Mucosa of gallbladder (tissue), 1 donor: ENCODE data around the gene RPL32. TPM values are rescaled to one million over a fixed set of nuclear protein-coding genes. Genes with fewer than 3 reads are reported as not detected.
"Not testable (repeated sequence)": the region's sequence is repeated elsewhere in the genome, so short reads cannot be mapped to it uniquely, and the experiment has no call there.

Source experiments
- DNase-seq: peaks from one replicate; pipeline ENCODE4 v3.0.0-alpha.2; 2020; ENCODE audit warnings: low spot score
- total RNA-seq: library from RNA; stranded (reverse); gene quantifications from one replicate; pipeline ENCODE4 v1.2.1, GENCODE V29; 2021
- donor health status: DM: no; HTN: no; CAD: no.

Gene RPL32
- total RNA-seq, 1 donor from 2014 or later: 975 TPM

DNA sequence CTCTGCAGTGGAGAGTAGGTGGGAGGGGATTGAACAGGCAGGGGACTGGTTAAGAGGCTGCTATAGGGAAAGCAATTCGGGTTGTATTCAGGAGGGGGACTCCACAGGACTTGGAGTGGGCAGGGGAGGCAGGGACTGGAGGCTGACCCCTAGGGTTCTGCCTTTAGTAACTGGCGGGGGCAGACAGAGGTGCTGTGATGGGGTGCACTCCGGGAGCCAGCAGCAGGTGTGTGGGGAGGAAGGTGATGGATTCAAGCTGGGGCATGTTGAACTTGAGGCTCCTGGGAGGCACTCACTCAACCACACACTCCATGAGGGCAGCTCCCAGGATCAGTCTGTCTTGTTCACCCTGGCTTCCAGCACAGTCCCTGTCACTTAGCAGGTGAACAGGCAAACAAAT lies 32.4 kb downstream of the RPL32 start:
- no peak for DNase-seq

DNA sequence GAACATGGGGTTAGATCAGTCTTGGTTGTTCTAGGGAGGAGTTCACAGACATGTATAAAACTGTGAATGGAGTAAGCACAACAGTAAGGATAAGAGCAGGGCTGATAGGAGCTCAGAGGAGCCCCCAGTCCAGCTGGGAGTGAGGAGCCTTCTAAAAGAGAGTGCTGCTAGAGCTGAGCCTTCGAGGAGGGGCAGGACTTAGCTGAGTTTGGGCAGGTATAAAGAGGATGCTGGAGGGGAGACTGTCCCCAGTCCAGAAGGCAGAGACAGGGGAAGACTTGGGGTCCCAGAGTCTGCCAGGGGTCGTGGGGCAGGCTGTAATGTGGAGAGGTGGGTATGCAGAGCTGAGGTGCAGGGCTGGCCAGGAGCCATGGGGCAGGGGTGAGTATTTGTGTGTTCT lies 32.8 kb downstream of the RPL32 start:
- no peak for DNase-seq

DNA sequence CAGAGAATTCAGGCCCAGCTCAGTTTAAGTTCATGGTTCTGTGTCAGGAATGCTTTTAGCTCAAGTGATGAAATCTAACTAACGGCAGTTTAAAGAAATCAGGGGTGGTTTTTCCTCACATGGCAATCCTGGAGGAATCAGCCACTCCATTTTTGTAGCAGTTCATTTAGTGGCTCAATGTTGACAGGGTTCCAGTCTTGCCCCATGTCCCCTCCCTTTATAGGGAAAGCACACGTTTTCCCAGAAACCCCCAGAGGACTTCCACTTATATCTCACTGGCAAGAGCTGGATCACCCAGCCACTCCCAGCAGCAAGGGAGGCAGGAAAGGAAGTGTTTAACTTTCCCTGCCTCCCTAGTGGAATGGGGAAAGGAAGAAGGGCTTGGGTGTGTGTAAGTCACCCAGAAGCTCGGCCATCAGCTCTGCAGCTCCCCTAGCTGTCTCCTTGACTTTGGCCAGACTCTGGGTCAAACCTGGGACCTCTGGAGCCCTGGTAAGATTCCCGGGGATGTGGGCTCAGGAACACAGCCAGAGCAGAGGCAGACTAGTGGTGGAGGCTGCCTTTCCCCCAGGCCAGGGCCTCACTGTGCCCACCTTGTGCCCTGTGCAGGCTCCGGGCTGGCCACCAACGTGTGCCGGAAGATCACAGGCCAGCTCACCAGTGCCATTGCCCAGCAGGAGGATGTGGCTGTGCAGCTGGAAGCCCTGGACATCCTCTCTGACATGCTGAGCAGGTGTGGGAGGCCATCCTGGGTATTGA lies 33.6 kb downstream of the RPL32 start:
- DNase-seq: no peak

DNA sequence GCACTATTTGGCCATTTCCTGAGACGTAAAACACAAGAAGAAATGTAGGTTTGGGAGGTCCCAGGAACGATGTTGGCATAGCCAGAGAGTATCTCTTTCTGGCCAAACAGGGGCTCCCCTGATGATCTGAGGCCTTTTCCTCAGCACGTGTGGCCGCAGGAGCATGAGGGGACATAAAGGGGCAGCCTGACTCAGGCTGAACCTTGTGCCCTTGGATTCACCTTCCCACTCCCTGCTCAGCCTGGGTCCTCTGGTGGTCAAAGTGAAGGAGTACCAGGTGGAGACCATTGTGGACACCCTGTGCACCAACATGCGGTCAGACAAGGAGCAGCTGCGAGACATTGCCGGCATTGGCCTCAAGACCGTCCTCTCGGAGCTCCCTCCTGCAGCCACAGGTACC lies 34.3 kb downstream of the RPL32 start:
- no peak for DNase-seq

DNA sequence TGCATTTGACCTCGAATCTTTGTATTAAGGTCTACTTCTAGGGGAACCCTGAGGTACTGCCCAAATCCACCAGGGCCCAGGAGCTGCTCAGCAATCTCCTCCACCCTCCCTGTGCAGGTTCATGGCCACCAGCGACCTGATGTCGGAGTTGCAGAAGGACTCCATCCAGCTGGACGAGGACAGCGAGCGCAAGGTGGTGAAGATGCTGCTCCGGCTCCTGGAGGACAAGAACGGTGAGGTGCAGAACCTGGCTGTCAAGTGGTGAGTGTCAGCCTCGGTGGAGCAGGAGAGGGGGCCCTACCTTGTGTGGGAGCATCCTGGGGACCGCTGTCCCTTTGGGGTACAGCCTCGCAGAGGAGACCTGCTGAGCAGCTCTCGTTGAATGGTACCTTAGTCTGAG lies 38.0 kb downstream of the RPL32 start:
- no peak for DNase-seq

DNA sequence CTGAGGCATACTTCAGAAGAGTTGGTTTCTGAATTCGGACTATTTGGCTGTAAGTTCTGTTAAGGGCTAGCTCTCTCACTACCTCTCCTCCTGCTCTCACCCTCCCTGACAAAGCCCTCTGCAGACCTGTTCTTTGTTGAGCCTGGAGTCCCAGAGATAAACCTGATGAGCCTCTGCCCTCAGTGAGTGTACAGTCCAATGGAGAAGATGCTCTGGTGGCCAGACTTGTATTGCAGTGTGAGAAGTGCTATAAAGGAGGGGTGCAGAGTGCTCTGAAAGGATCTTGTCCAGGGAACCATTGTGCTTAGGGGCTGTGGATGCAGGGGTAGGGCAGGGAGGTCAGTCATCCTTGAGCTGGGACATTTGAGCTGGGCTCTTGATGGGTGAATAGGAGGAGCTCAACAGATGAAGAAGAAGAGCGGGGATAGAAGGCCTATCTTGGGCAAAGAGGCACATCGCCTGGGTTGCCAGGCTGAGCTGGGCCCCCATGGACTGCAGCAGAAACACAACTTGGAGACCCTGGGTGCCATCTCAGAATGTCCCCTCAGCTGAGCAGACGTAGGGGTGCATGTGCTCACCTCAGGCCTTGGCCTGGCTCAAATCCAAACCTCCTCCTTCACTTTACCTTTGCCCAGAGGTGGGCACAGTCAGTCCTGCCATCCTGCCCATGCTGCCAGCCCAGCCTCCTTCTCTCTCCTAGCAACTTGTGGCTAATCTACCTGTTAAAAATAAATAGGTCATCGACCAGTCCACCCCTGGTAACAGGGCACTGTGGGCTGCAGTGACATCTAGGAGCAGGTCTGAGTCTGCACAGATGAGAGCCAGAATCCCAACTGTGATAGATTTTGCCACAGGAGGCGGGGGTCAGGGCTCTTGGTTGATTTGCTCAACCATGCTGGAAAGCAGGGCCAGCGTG lies 41.6 kb downstream of the RPL32 start:
- no peak for DNase-seq

DNA sequence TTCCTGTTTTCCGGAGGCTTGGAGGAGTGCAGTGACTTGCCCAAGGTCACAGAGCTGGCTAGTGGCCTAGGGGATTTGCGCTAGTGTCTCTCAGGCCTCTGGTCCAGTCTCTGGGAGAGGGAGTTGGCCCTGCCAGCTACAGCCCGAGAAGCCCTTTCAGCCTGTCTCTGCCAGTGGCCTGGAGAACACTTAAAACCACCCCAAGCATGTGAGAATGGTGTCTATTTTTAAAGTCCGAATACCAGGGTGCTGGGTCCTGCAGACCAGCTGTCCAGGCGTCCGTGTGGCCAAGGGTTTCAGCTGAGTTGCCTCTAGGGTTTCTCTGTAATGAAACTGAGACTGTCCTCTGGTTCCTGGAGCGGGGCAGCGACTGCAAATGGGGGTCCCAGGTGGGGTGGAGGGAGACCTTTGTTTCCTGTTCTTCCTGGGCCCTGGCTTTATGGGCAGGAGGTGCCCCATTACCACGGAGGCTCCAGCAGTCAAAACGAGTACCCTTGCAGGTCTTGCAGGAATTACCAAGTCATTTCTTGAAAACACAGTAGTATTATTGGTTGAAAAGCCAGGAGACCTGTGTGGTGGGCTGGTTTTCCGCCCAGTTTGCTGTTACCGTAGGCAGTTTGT lies 42.7 kb downstream of the RPL32 start:
- DNase-seq: no peak

DNA sequence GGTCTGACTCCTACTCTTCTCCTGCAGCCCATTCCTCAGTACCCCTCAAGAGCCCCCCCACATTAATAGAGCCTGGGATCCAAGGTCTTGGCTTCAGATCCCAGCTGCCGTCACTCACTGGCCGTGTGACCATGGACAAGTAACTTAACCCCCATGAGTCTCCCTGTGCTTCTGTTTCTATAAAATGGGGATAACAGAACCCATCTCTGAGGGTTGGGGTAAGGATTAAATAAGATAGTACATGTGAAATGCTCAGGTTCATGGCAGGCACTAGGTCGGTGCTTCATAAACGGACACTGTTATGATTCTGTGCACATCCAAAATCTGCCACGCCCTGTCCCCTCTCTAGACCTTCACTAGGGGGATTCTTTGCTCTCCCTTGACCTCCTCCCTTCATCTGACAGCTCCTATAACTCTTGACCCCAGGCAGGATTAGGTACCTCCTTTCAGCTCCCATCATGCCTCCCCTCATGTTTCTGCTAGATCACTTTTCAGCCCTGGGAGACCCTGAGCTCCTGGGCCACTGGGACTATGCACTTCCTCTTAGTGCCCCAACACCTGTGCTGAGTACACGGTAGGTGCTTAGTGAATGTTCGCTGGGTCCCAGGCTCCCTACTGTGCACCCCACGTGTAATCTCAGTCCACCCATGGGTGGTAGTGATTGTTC lies 43.3 kb downstream of the RPL32 start:
- no peak for DNase-seq

DNA sequence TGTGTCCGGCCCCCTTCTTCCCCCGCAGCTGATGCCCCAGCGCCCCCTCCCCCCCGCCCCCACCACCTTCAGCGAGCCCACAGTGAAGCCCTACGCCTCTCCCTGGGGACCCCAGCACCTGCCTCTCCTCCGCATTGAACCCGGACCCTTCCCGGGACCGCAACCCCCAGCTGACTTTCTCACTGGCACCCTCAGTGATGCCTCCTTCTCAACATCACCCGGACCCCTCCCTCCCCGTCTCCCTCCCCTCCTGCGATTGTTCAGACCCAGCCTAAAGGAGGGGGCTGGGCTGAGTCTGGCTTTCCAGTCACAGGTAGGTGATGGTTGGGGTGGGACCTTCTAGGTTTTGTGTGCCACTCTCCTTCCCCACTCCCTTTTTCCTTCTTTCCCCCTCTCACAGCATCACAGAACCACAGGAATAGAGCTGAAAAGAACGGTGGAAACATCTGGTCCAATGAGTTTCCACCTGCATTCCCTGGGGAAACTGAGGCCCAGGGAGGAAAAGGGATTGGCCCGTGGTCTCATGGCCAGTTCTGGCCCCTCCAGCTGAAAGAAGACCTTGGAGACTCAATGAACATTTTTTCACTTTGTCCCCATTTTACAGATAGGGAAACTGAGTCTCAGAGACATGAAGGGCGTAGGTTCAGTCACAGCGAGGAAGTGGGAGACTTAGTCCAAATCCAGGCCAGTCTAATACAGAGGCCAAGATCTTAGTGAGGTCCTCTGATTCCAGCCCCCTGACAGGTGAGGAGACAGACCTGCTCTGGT lies 44.1 kb downstream of the RPL32 start:
- no peak for DNase-seq

DNA sequence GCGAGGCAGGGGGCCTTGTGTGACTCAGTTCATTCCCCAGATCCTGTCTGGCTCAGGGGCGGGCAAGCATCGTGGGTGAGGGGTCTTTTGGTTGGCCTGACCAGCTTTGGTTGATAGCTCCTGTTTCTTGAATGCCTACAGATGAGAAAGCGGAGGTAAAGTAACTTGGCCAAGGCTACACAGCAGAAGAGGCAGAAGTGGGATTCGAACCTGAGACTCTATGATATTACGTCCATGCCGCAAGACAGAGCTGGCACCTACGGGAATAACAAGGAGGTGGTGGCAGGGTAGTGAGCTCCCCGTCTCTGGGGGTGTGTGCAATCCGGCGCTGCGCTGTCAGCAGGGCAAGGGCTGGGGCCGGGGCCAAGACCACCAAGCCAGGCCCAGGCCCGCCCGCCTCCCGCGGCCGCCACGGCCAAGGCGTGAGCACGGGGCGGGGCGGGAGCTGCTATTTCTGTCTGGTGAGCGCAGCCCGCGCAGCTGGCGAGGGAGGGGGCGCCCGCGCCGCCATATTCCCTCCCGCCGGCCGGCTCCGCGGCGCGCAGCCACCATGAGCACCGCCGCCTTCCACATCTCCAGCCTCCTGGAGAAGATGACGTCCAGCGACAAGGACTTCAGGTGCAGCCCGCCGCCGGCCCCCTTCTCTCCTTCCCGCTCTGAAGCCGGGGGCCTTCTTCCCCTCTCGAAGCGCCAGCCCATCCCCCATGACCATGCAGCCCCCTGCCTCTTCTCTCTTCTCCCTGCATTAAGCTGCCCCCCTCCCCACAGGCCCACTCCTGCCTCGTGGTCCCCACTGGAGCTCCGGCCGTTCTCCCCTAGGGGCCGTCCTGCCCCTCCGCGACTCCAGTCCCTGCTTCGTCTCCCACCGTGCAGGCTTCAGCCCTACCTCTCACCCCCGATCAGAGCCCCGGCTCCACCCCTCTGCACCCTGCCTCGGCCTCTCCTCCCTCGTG lies 44.9 kb downstream of the RPL32 start, which contains the start of gene CAND2:
Gene CAND2, plus strand, starts transcription at position 510 of the 953 bp plus-strand sequence. Its CDS starts 41 bp downstream, at position 551.
- peak; percentile 51 for DNase-seq

DNA sequence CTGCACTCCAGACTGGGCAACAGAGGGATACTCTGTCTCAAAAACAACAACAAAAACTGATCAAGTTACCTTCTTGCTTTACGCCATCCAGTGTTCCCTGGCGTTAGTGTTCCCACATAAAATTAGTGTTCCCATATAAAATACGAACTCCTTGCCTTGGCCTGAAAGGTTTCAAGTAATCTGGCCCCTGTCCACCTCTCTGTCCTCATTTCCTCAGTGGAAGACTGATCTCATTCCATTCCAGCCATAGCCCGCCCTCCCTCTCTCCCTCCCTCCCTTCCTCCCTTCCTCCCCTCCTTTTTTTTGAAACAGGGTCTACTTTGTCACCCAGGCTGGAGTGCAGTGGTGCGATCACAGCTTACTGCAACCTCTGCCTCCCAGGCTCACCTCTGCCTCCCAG lies 47.7 kb downstream of the RPL32 start:
- DNase-seq: no peak

DNA sequence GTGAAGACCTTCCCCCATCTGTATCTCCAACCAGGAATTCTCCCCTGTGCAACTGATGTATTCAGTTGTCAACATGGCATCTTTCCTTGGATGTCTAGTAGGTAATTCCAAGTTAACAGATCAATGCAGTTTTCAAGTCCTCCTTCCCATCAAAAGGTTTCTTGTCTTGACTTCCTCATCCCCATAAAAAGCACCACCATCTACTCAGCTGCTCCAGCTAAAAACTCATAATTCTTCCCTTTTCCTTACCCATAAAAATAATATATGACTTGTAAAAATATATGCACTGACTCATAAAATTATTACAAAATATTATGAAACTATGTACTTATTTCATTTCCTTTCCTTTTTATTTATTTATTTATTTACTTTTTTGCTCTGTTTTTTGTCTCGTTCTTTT lies 49.9 kb downstream of the RPL32 start:
- DNase-seq: no peak

DNA sequence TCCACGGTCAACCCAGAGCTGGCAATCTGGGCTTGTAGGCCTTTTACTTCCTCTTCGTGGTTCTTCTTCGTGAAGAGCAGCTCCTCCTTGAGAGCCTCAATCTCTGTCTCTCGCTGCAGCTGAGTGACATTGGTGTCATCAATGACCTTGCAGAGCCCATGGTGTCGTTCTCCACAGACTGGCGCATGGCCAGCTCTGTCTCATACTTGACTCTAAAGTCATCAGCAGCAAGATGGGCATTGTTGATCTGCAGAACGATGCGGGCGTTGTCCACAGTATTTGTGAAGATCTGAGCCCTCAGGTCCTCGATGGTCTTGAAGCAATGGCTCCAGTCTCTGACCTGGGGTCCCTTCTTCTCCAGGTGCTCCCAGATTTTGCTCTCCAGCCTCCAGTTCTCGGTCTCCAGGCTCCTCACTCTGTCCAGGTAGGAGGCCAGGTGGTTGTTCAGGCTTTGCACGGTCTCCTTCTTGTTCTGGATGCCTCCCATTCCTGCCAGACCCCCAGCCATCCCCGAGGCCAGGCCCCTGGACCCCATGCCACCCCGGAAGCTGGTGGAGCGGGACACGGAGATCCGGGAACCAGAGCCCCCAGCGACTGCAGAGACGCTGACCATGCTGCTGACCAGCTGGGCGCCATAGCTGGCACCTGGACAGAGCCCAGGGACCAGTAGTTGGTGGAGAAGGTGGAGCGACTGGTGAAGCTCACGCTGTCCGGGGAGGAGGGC lies 53.2 kb downstream of the RPL32 start:
- not testable (repeated sequence) for DNase-seq

DNA sequence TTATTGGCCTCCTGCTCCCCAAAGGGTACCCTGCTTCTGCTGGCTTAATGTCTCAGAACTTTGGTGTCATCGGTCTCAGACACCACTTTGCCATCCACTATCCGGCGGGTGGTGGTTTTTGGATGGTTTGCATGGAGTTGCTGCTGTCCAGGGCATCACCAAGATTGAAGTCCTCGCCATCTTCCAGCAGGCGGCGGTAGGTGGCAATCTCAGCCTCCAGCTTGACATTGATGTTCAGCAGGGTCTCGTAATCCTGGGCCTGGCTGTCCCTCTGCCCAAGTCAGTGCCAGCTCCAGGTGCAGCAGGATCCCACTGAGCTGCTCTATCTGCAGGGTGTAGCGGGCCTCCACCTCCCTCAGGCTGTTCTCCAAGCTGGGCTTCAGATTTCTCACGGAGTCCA lies 54.0 kb downstream of the RPL32 start:
- peak; percentile 55 for DNase-seq

DNA sequence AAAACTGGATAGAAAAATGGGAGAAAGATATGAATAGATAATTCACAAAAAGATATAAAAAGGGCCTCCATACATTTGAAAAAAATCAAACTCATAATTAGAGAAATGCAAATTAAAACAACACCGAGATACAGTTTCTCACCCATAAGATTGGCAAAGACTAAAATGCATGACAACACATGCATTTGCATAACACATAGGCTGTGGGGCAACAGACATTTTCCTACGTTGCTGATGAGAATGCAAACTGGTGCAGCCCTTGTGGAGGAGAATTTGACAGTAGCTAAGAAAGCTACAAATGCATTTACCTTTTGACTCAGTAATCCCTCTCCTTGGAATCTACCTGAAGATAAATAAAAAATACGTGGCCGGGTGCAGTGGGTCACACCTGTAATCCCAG lies 56.3 kb downstream of the RPL32 start:
- no peak for DNase-seq
